ENCODE data around the gene LBP.

Gene LBP

GRCh38 chr20:38306379-38306778 is 39.9 kb upstream of the LBP start:
- no peak for ATAC-seq (ENCODE audit: low read depth)
- H3K4me3 ChIP-seq (ENCODE audit: severe bottlenecking): no peak overlapping the region
- H3K36me3 ChIP-seq (ENCODE audit: low read depth): no peaks in the 10 kb centered on the region
- no peak for DNase-seq (ENCODE audit: low spot score)
- no peak for TF ChIP-seq CTCF (IDR thresholded peaks at IDR 0.05; ENCODE audit: poor library complexity, severe bottlenecking)
- H3K4me1 ChIP-seq (ENCODE audit: insufficient read depth, poor library complexity, severe bottlenecking): no peaks in the 10 kb centered on the region
- no peak overlapping the region for H3K27ac ChIP-seq (ENCODE audit: poor library complexity, severe bottlenecking)
- no peaks in the 10 kb centered on the region for H3K27me3 ChIP-seq (ENCODE audit: insufficient read depth, poor library complexity, severe bottlenecking)
- H3K9me3 ChIP-seq (ENCODE audit: severe bottlenecking): no peaks in the 10 kb centered on the region

GRCh38 chr20:38307371-38308046 is 38.8 kb upstream of the LBP start:
- TF ChIP-seq CTCF (IDR thresholded peaks at IDR 0.05; ENCODE audit: poor library complexity, severe bottlenecking): no peak
- no peak overlapping the region for H3K4me3 ChIP-seq (ENCODE audit: severe bottlenecking)
- H3K27me3 ChIP-seq (ENCODE audit: insufficient read depth, poor library complexity, severe bottlenecking): no peaks in the 10 kb centered on the region
- H3K9me3 ChIP-seq (ENCODE audit: severe bottlenecking): no peaks in the 10 kb centered on the region
- DNase-seq (ENCODE audit: low spot score): no peak
- ATAC-seq (ENCODE audit: low read depth): no peak
- H3K4me1 ChIP-seq (ENCODE audit: insufficient read depth, poor library complexity, severe bottlenecking): no peaks in the 10 kb centered on the region
- H3K27ac ChIP-seq (ENCODE audit: poor library complexity, severe bottlenecking): no peak overlapping the region
- H3K36me3 ChIP-seq (ENCODE audit: low read depth): no peaks in the 10 kb centered on the region

GRCh38 chr20:38308047-38308438 is 38.2 kb upstream of the LBP start:
- no peak overlapping the region for H3K27ac ChIP-seq (ENCODE audit: poor library complexity, severe bottlenecking)
- DNase-seq (ENCODE audit: low spot score): no peak
- no peaks in the 10 kb centered on the region for H3K4me1 ChIP-seq (ENCODE audit: insufficient read depth, poor library complexity, severe bottlenecking)
- no peaks in the 10 kb centered on the region for H3K27me3 ChIP-seq (ENCODE audit: insufficient read depth, poor library complexity, severe bottlenecking)
- no peaks in the 10 kb centered on the region for H3K9me3 ChIP-seq (ENCODE audit: severe bottlenecking)
- no peak for ATAC-seq (ENCODE audit: low read depth)
- H3K4me3 ChIP-seq (ENCODE audit: severe bottlenecking): no peak overlapping the region
- no peaks in the 10 kb centered on the region for H3K36me3 ChIP-seq (ENCODE audit: low read depth)
- no peak for TF ChIP-seq CTCF (IDR thresholded peaks at IDR 0.05; ENCODE audit: poor library complexity, severe bottlenecking)

GRCh38 chr20:38308447-38308846 is 37.8 kb upstream of the LBP start:
- Histone ChIP-seq H3K9me3 (ENCODE audit: severe bottlenecking) (no peaks in the 10 kb centered on the region), H3K4me1 (ENCODE audit: insufficient read depth, poor library complexity, severe bottlenecking) (no peaks in the 10 kb centered on the region), H3K27ac (ENCODE audit: poor library complexity, severe bottlenecking) (no peak overlapping the region), H3K4me3 (ENCODE audit: severe bottlenecking) (no peak overlapping the region), H3K27me3 (ENCODE audit: insufficient read depth, poor library complexity, severe bottlenecking) (no peaks in the 10 kb centered on the region), H3K36me3 (ENCODE audit: low read depth) (no peaks in the 10 kb centered on the region)
- DNase-seq (ENCODE audit: low spot score): no peak
- no peak for ATAC-seq (ENCODE audit: low read depth)
- no peak for TF ChIP-seq CTCF (IDR thresholded peaks at IDR 0.05; ENCODE audit: poor library complexity, severe bottlenecking)

- no peaks in the 10 kb centered on the region for H3K9me3 ChIP-seq (ENCODE audit: severe bottlenecking)
- no peaks in the 10 kb centered on the region for H3K4me1 ChIP-seq (ENCODE audit: insufficient read depth, poor library complexity, severe bottlenecking)
- H3K36me3 ChIP-seq (ENCODE audit: low read depth): no peaks in the 10 kb centered on the region
- H3K27me3 ChIP-seq (ENCODE audit: insufficient read depth, poor library complexity, severe bottlenecking): no peaks in the 10 kb centered on the region
- no peak overlapping the region for H3K4me3 ChIP-seq (ENCODE audit: severe bottlenecking)
- no peak overlapping the region for H3K27ac ChIP-seq (ENCODE audit: poor library complexity, severe bottlenecking)
- DNase-seq (ENCODE audit: low spot score): no peak
- no peak for TF ChIP-seq CTCF (IDR thresholded peaks at IDR 0.05; ENCODE audit: poor library complexity, severe bottlenecking)
- ATAC-seq (ENCODE audit: low read depth): no peak
Measured at GRCh38 chr20:38311091-38311490, 35.2 kb upstream of the LBP start.
